Mucosa of stomach (tissue), 1 donor: ENCODE results near the gene TSPAN13.

Experiments used
- H3K27me3 ChIP-seq: one replicate; pipeline ENCODE4 v1.7.0; 2013; ENCODE audit warnings: mild to moderate bottlenecking, low read length; ENCODE audit not compliant: control insufficient read depth, insufficient read depth
- H3K36me3 ChIP-seq: one replicate; pipeline ENCODE4 v1.7.0; 2013; ENCODE audit warnings: low read length; ENCODE audit not compliant: control insufficient read depth, insufficient read depth
- H3K4me1 ChIP-seq: one replicate; pipeline ENCODE4 v1.7.0; 2013; ENCODE audit warnings: mild to moderate bottlenecking, low read length; ENCODE audit not compliant: control insufficient read depth, insufficient read depth
- H3K4me3 ChIP-seq: one replicate; pipeline ENCODE4 v1.7.0; 2013; ENCODE audit warnings: low read length
- H3K9ac ChIP-seq: one replicate; pipeline ENCODE4 v1.7.0; 2013; ENCODE audit warnings: mild to moderate bottlenecking, low read length, moderate library complexity
- H3K9me3 ChIP-seq: one replicate; pipeline ENCODE4 v1.7.0; 2013; ENCODE audit warnings: mild to moderate bottlenecking, low read length, moderate library complexity; ENCODE audit not compliant: control insufficient read depth
- donor health status: Pancreatic carcinoma.

Gene TSPAN13

GRCh38 chr7:16753102-16753931 is at the start of gene TSPAN13:
TSPAN13 (plus strand) TSS chr7:16753755; CDS start chr7:16753968, 213 bp downstream.
- no peaks in the 10 kb centered on the region for H3K36me3 ChIP-seq
- H3K9me3 ChIP-seq, result no peaks in the 10 kb centered on the region
- peak within 1 kb of the TSS; percentile 11 for H3K4me3 ChIP-seq
- H3K27me3 ChIP-seq, result no peaks in the 10 kb centered on the region
- no peaks in the 10 kb centered on the region for H3K4me1 ChIP-seq
- peak within 1 kb of the TSS; percentile 80 for H3K9ac ChIP-seq

GRCh38 chr7:16708511-16708910 is 45.0 kb upstream of the TSPAN13 start:
- H3K9ac ChIP-seq, result no peak overlapping the region
- H3K4me3 ChIP-seq, result no peak overlapping the region
- H3K4me1 ChIP-seq, result no peaks in the 10 kb centered on the region
- H3K36me3 ChIP-seq, result no peaks in the 10 kb centered on the region
- no peaks in the 10 kb centered on the region for H3K9me3 ChIP-seq
- H3K27me3 ChIP-seq, result no peaks in the 10 kb centered on the region

- Histone ChIP-seq H3K4me3 (no peak overlapping the region), H3K4me1 (no peaks in the 10 kb centered on the region), H3K36me3 (no peaks in the 10 kb centered on the region), H3K9me3 (no peaks in the 10 kb centered on the region), H3K9ac (no peak overlapping the region), H3K27me3 (no peaks in the 10 kb centered on the region)
Measured at GRCh38 chr7:16708980-16709379, 44.6 kb upstream of the TSPAN13 start.

- H3K4me1 ChIP-seq, result no peaks in the 10 kb centered on the region
- H3K36me3 ChIP-seq, result no peaks in the 10 kb centered on the region
- no peak overlapping the region for H3K4me3 ChIP-seq
- no peaks in the 10 kb centered on the region for H3K9me3 ChIP-seq
- no peaks in the 10 kb centered on the region for H3K27me3 ChIP-seq
- no peak overlapping the region for H3K9ac ChIP-seq
Measured at GRCh38 chr7:16710651-16711050, 42.9 kb upstream of the TSPAN13 start.

- H3K27me3 ChIP-seq, result no peaks in the 10 kb centered on the region
- no peak overlapping the region for H3K4me3 ChIP-seq
- no peaks in the 10 kb centered on the region for H3K36me3 ChIP-seq
- H3K9ac ChIP-seq, result no peak overlapping the region
- no peaks in the 10 kb centered on the region for H3K4me1 ChIP-seq
- H3K9me3 ChIP-seq, result no peaks in the 10 kb centered on the region
Measured at GRCh38 chr7:16711730-16712129, 41.8 kb upstream of the TSPAN13 start.

GRCh38 chr7:16712916-16713315 is 40.6 kb upstream of the TSPAN13 start:
- H3K9me3 ChIP-seq, result no peaks in the 10 kb centered on the region
- no peak overlapping the region for H3K4me3 ChIP-seq

GRCh38 chr7:16715928-16716327 is 37.6 kb upstream of the TSPAN13 start:
- no peaks in the 10 kb centered on the region for H3K9me3 ChIP-seq
- H3K9ac ChIP-seq, result no peak overlapping the region
- no peaks in the 10 kb centered on the region for H3K4me1 ChIP-seq
- H3K4me3 ChIP-seq, result no peak overlapping the region
- no peaks in the 10 kb centered on the region for H3K36me3 ChIP-seq
- H3K27me3 ChIP-seq, result no peaks in the 10 kb centered on the region

More at GRCh38 chr7:16712916-16713315, 40.6 kb upstream of the TSPAN13 start:
- Histone ChIP-seq H3K9ac (no peak overlapping the region), H3K4me1 (no peaks in the 10 kb centered on the region), H3K36me3 (no peaks in the 10 kb centered on the region), H3K27me3 (no peaks in the 10 kb centered on the region)

- H3K36me3 ChIP-seq, result no peaks in the 10 kb centered on the region
- no peaks in the 10 kb centered on the region for H3K27me3 ChIP-seq
- H3K9me3 ChIP-seq, result no peaks in the 10 kb centered on the region
- no peak overlapping the region for H3K9ac ChIP-seq
- H3K4me1 ChIP-seq, result no peaks in the 10 kb centered on the region
- no peak overlapping the region for H3K4me3 ChIP-seq
Measured at GRCh38 chr7:16718111-16718656, 35.4 kb upstream of the TSPAN13 start.

GRCh38 chr7:16719699-16720098 is 33.9 kb upstream of the TSPAN13 start:
- H3K36me3 ChIP-seq, result no peaks in the 10 kb centered on the region
- H3K9ac ChIP-seq, result no peak overlapping the region
- H3K4me1 ChIP-seq, result no peaks in the 10 kb centered on the region
- H3K4me3 ChIP-seq, result no peak overlapping the region
- H3K9me3 ChIP-seq, result no peaks in the 10 kb centered on the region
- no peaks in the 10 kb centered on the region for H3K27me3 ChIP-seq

- Histone ChIP-seq H3K36me3 (no peaks in the 10 kb centered on the region), H3K4me1 (no peaks in the 10 kb centered on the region), H3K4me3 (no peak overlapping the region), H3K9me3 (no peaks in the 10 kb centered on the region), H3K27me3 (no peaks in the 10 kb centered on the region), H3K9ac (no peak overlapping the region)
Measured at GRCh38 chr7:16721541-16721940, 32.0 kb upstream of the TSPAN13 start.

- H3K27me3 ChIP-seq, result no peaks in the 10 kb centered on the region
- H3K9ac ChIP-seq, result no peak overlapping the region
Measured at GRCh38 chr7:16724344-16724743, 29.2 kb upstream of the TSPAN13 start.

GRCh38 chr7:16726189-16726588 is 27.4 kb upstream of the TSPAN13 start:
- Histone ChIP-seq H3K9me3 (no peaks in the 10 kb centered on the region), H3K4me1 (no peaks in the 10 kb centered on the region), H3K36me3 (no peaks in the 10 kb centered on the region), H3K4me3 (no peak overlapping the region), H3K9ac (no peak overlapping the region), H3K27me3 (no peaks in the 10 kb centered on the region)

More at GRCh38 chr7:16724344-16724743, 29.2 kb upstream of the TSPAN13 start:
- Histone ChIP-seq H3K36me3 (no peaks in the 10 kb centered on the region), H3K9me3 (no peaks in the 10 kb centered on the region), H3K4me1 (no peaks in the 10 kb centered on the region), H3K4me3 (no peak overlapping the region)
